Central memory CD8-positive, alpha-beta T cell (primary cell): ENCODE data around the gene DOHH.
"Not testable (repeated sequence)": the region's sequence is repeated elsewhere in the genome, so short reads cannot be mapped to it uniquely, and the experiment has no call there.

Experiments
- ATAC-seq: fragments of 150-1000 bp; cut with Tn5 transposase; replicated peaks from 2 replicates; pipeline ENCODE4 v1.10.0; 2022; ENCODE audit warnings: mild to moderate bottlenecking, moderate FRiP score, moderate number of reproducible peaks; ENCODE audit not compliant: poor library complexity, severe bottlenecking; ENCODE audit errors: extremely low read depth
- DNase-seq, 2 donors: peaks; one replicate each; pipeline ENCODE4 v3.0.0; 2021; ENCODE audit warnings: low spot score in 2 of 2
- H3K27ac Mint-ChIP-seq: one replicate; pipeline ENCODE4 v1.8.0; 2022; ENCODE audit warnings: low read depth, mild to moderate bottlenecking, moderate library complexity, mixed read lengths
- H3K27me3 Mint-ChIP-seq: one replicate; pipeline ENCODE4 v1.8.0; 2022; ENCODE audit warnings: mixed read lengths
- H3K36me3 Mint-ChIP-seq: one replicate; pipeline ENCODE4 v1.8.0; 2022; ENCODE audit warnings: mild to moderate bottlenecking, moderate library complexity, mixed read lengths; ENCODE audit not compliant: insufficient read depth
- H3K4me1 Mint-ChIP-seq: one replicate; pipeline ENCODE4 v1.8.0; 2022; ENCODE audit warnings: mixed read lengths
- H3K4me3 Mint-ChIP-seq: one replicate; pipeline ENCODE4 v1.8.0; 2022; ENCODE audit warnings: mild to moderate bottlenecking, moderate library complexity, mixed read lengths
- H3K9me3 Mint-ChIP-seq: one replicate; pipeline ENCODE4 v1.8.0; 2022; ENCODE audit warnings: mixed read lengths

Gene DOHH

GRCh38 chr19:3462991-3463713, 37.3 kb downstream of the DOHH start:
- Mint-ChIP-seq H3K4me1 (peaks cover 7% of the 10 kb centered on the region), H3K27me3 (no peaks in the 10 kb centered on the region), H3K9me3 (no peaks in the 10 kb centered on the region), H3K36me3 (peaks cover 4% of the 10 kb centered on the region), H3K27ac (no peak overlapping the region), H3K4me3 (no peak overlapping the region)
- DNase-seq (no peak), ATAC-seq (no peak)

- no peaks in the 10 kb centered on the region for H3K27me3 Mint-ChIP-seq
- H3K36me3 Mint-ChIP-seq, result peaks cover 4% of the 10 kb centered on the region
- no peak overlapping the region for H3K27ac Mint-ChIP-seq
- no peaks in the 10 kb centered on the region for H3K4me1 Mint-ChIP-seq
- no peak for DNase-seq
- no peak overlapping the region for H3K4me3 Mint-ChIP-seq
- no peaks in the 10 kb centered on the region for H3K9me3 Mint-ChIP-seq
- ATAC-seq, result no peak
Measured at GRCh38 chr19:3459965-3460582, 40.4 kb downstream of the DOHH start.

GRCh38 chr19:3459089-3459881, 41.2 kb downstream of the DOHH start:
- Mint-ChIP-seq H3K27ac (no peak overlapping the region), H3K9me3 (no peaks in the 10 kb centered on the region), H3K4me1 (no peaks in the 10 kb centered on the region), H3K27me3 (no peaks in the 10 kb centered on the region), H3K36me3 (peaks cover 4% of the 10 kb centered on the region), H3K4me3 (no peak overlapping the region)
- ATAC-seq (peak; percentile 32), DNase-seq (no peak)

- no peak overlapping the region for H3K4me3 Mint-ChIP-seq
- H3K36me3 Mint-ChIP-seq, result peaks cover 7% of the 10 kb centered on the region
- no peaks in the 10 kb centered on the region for H3K27me3 Mint-ChIP-seq
- H3K4me1 Mint-ChIP-seq, result no peaks in the 10 kb centered on the region
- DNase-seq (no peak), ATAC-seq (no peak)
- no peak overlapping the region for H3K27ac Mint-ChIP-seq
- no peaks in the 10 kb centered on the region for H3K9me3 Mint-ChIP-seq
Measured at GRCh38 chr19:3458229-3459088, 42.0 kb downstream of the DOHH start.

GRCh38 chr19:3457528-3458228, 42.8 kb downstream of the DOHH start:
- Mint-ChIP-seq H3K27me3 (no peaks in the 10 kb centered on the region), H3K27ac (no peak overlapping the region), H3K4me3 (no peak overlapping the region), H3K9me3 (no peaks in the 10 kb centered on the region), H3K4me1 (no peaks in the 10 kb centered on the region), H3K36me3 (peaks cover 7% of the 10 kb centered on the region)
- no peak for ATAC-seq
- DNase-seq, result no peak

GRCh38 chr19:3456925-3457527, 43.4 kb downstream of the DOHH start:
- H3K9me3 Mint-ChIP-seq, result no peaks in the 10 kb centered on the region
- DNase-seq, result no peak
- peaks cover 9% of the 10 kb centered on the region for H3K36me3 Mint-ChIP-seq
- H3K4me1 Mint-ChIP-seq, result no peaks in the 10 kb centered on the region
- ATAC-seq, result no peak
- H3K27ac Mint-ChIP-seq, result no peak overlapping the region
- no peak overlapping the region for H3K4me3 Mint-ChIP-seq
- H3K27me3 Mint-ChIP-seq, result no peaks in the 10 kb centered on the region

GRCh38 chr19:3455960-3456601, 44.4 kb downstream of the DOHH start:
- no peak overlapping the region for H3K27ac Mint-ChIP-seq
- no peak overlapping the region for H3K4me3 Mint-ChIP-seq
- H3K27me3 Mint-ChIP-seq, result no peaks in the 10 kb centered on the region
- H3K9me3 Mint-ChIP-seq, result no peaks in the 10 kb centered on the region
- H3K4me1 Mint-ChIP-seq, result no peaks in the 10 kb centered on the region
- no peak for ATAC-seq
- no peak for DNase-seq
- H3K36me3 Mint-ChIP-seq, result peaks cover 9% of the 10 kb centered on the region

- no peak overlapping the region for H3K4me3 Mint-ChIP-seq
- peaks cover 9% of the 10 kb centered on the region for H3K36me3 Mint-ChIP-seq
- no peak for DNase-seq
- H3K27ac Mint-ChIP-seq, result no peak overlapping the region
- H3K9me3 Mint-ChIP-seq, result no peaks in the 10 kb centered on the region
- no peak for ATAC-seq
- H3K4me1 Mint-ChIP-seq, result no peaks in the 10 kb centered on the region
- no peaks in the 10 kb centered on the region for H3K27me3 Mint-ChIP-seq
Measured at GRCh38 chr19:3455393-3455955, 45.0 kb downstream of the DOHH start.

- ATAC-seq, result no peak
- Mint-ChIP-seq H3K36me3 (peaks cover 10% of the 10 kb centered on the region), H3K27ac (no peak overlapping the region), H3K4me3 (no peak overlapping the region), H3K4me1 (no peaks in the 10 kb centered on the region), H3K27me3 (no peaks in the 10 kb centered on the region), H3K9me3 (no peaks in the 10 kb centered on the region)
- no peak for DNase-seq
Measured at GRCh38 chr19:3454656-3455392, 45.6 kb downstream of the DOHH start.

- H3K4me3 Mint-ChIP-seq, result no peak overlapping the region
- no peaks in the 10 kb centered on the region for H3K4me1 Mint-ChIP-seq
- H3K36me3 Mint-ChIP-seq, result peaks cover 11% of the 10 kb centered on the region
- H3K27me3 Mint-ChIP-seq, result no peaks in the 10 kb centered on the region
- DNase-seq (no peak), ATAC-seq (no peak)
- H3K9me3 Mint-ChIP-seq, result no peaks in the 10 kb centered on the region
- no peak overlapping the region for H3K27ac Mint-ChIP-seq
Measured at GRCh38 chr19:3453840-3454239, 46.6 kb downstream of the DOHH start.

GRCh38 chr19:3452942-3453214, 47.6 kb downstream of the DOHH start:
- H3K4me3 Mint-ChIP-seq, H3K9me3 Mint-ChIP-seq, H3K27me3 Mint-ChIP-seq, ATAC-seq, DNase-seq, H3K36me3 Mint-ChIP-seq, H3K27ac Mint-ChIP-seq, H3K4me1 Mint-ChIP-seq: not testable (repeated sequence)
